Muscle layer of colon (tissue), 2 donors: ENCODE results near the gene TANGO2.

Source experiments
- H3K27ac ChIP-seq: one replicate; pipeline ENCODE4 v1.7.0; 2013; ENCODE audit warnings: low read depth, mild to moderate bottlenecking, low read length, moderate library complexity
- H3K27me3 ChIP-seq, 2 donors: one replicate each; pipeline ENCODE4 v1.7.0; 2013; ENCODE audit warnings: low read length in 2 of 2, mild to moderate bottlenecking in 2 of 2; ENCODE audit not compliant: insufficient read depth in 2 of 2, control insufficient read depth in 1 of 2
- H3K36me3 ChIP-seq: one replicate; pipeline ENCODE4 v1.7.0; 2013; ENCODE audit warnings: mild to moderate bottlenecking, low read length; ENCODE audit not compliant: insufficient read depth
- H3K4me1 ChIP-seq: one replicate; pipeline ENCODE4 v1.7.0; 2013; ENCODE audit warnings: mild to moderate bottlenecking, low read length; ENCODE audit not compliant: insufficient read depth
- H3K4me3 ChIP-seq, 2 donors: one replicate each; pipeline ENCODE4 v1.7.0; 2013; ENCODE audit warnings: low read length in 2 of 2, low read depth in 1 of 2, mild to moderate bottlenecking in 1 of 2, moderate library complexity in 1 of 2
- H3K9ac ChIP-seq: one replicate; pipeline ENCODE4 v1.7.0; 2013; ENCODE audit warnings: low read length
- H3K9me3 ChIP-seq: one replicate; pipeline ENCODE4 v1.7.0; 2013; ENCODE audit warnings: mild to moderate bottlenecking, low read length
- donor health status: abdominal sarcoma.
- donor health status: Adenocarcinoma of cecum.

TANGO2 gene

GRCh38 chr22:20036535-20037392 is 15.9 kb downstream of the TANGO2 start:
- Histone ChIP-seq H3K4me1 (peaks cover 12% of the 10 kb centered on the region), H3K27ac (no peak overlapping the region), H3K36me3 (peaks cover 11% of the 10 kb centered on the region), H3K4me3 (no peak overlapping the region), H3K9me3 (no peaks in the 10 kb centered on the region), H3K9ac (no peak overlapping the region), H3K27me3 (no peaks in the 10 kb centered on the region)

- Histone ChIP-seq H3K36me3 (peaks cover 11% of the 10 kb centered on the region), H3K27me3 (no peaks in the 10 kb centered on the region), H3K9ac (no peak overlapping the region), H3K9me3 (no peaks in the 10 kb centered on the region), H3K4me1 (peaks cover 12% of the 10 kb centered on the region), H3K4me3 (no peak overlapping the region), H3K27ac (no peak overlapping the region)
Observed at GRCh38 chr22:20037419-20037818, 16.5 kb downstream of the TANGO2 start.

- Histone ChIP-seq H3K9ac (no peak overlapping the region), H3K36me3 (peaks cover 11% of the 10 kb centered on the region), H3K4me1 (peaks cover under 1% of the 10 kb centered on the region), H3K4me3 (no peak overlapping the region), H3K27me3 (no peaks in the 10 kb centered on the region), H3K27ac (no peak overlapping the region), H3K9me3 (no peaks in the 10 kb centered on the region)
Observed at GRCh38 chr22:20038574-20038973, 17.7 kb downstream of the TANGO2 start.

GRCh38 chr22:20039683-20040325 is 18.9 kb downstream of the TANGO2 start:
- no peak overlapping the region for H3K9ac ChIP-seq
- H3K9me3 ChIP-seq = no peaks in the 10 kb centered on the region
- no peak overlapping the region for H3K27ac ChIP-seq
- H3K36me3 ChIP-seq = peaks cover 11% of the 10 kb centered on the region
- H3K4me3 ChIP-seq = no peak overlapping the region
- H3K4me1 ChIP-seq = no peaks in the 10 kb centered on the region
- H3K27me3 ChIP-seq = no peaks in the 10 kb centered on the region

- H3K36me3 ChIP-seq = peaks cover 12% of the 10 kb centered on the region
- H3K9ac ChIP-seq = no peak overlapping the region
- no peaks in the 10 kb centered on the region for H3K9me3 ChIP-seq
- no peak overlapping the region for H3K4me3 ChIP-seq
- no peaks in the 10 kb centered on the region for H3K27me3 ChIP-seq
- no peaks in the 10 kb centered on the region for H3K4me1 ChIP-seq
- H3K27ac ChIP-seq = no peak overlapping the region
Observed at GRCh38 chr22:20040327-20041200, 19.7 kb downstream of the TANGO2 start.

GRCh38 chr22:20043057-20043996 is 22.4 kb downstream of the TANGO2 start:
- Histone ChIP-seq H3K27me3 (no peaks in the 10 kb centered on the region), H3K9me3 (no peaks in the 10 kb centered on the region), H3K27ac (no peak overlapping the region), H3K36me3 (peaks cover 10% of the 10 kb centered on the region), H3K4me1 (no peaks in the 10 kb centered on the region), H3K9ac (no peak overlapping the region), H3K4me3 (no peak overlapping the region)

GRCh38 chr22:20043997-20044342 is 23.1 kb downstream of the TANGO2 start:
- H3K36me3 ChIP-seq = peaks cover 11% of the 10 kb centered on the region
- H3K27ac ChIP-seq = no peak overlapping the region
- H3K9me3 ChIP-seq = no peaks in the 10 kb centered on the region
- no peak overlapping the region for H3K9ac ChIP-seq
- H3K27me3 ChIP-seq = no peaks in the 10 kb centered on the region
- H3K4me3 ChIP-seq = no peak overlapping the region
- H3K4me1 ChIP-seq = no peaks in the 10 kb centered on the region

- H3K4me3 ChIP-seq = no peak overlapping the region
- no peaks in the 10 kb centered on the region for H3K27me3 ChIP-seq
- peaks cover 11% of the 10 kb centered on the region for H3K36me3 ChIP-seq
- no peak overlapping the region for H3K9ac ChIP-seq
- no peaks in the 10 kb centered on the region for H3K9me3 ChIP-seq
- H3K4me1 ChIP-seq = no peaks in the 10 kb centered on the region
- H3K27ac ChIP-seq = no peak overlapping the region
Observed at GRCh38 chr22:20044495-20045151, 23.7 kb downstream of the TANGO2 start.

- Histone ChIP-seq H3K9ac (no peak overlapping the region), H3K9me3 (no peaks in the 10 kb centered on the region), H3K4me3 (no peak overlapping the region), H3K27me3 (no peaks in the 10 kb centered on the region), H3K36me3 (peaks cover 11% of the 10 kb centered on the region), H3K4me1 (no peaks in the 10 kb centered on the region), H3K27ac (no peak overlapping the region)
Observed at GRCh38 chr22:20046730-20047129, 25.8 kb downstream of the TANGO2 start.

GRCh38 chr22:20051927-20052308 is 31.0 kb downstream of the TANGO2 start:
- H3K4me1 ChIP-seq = no peaks in the 10 kb centered on the region
- no peak overlapping the region for H3K4me3 ChIP-seq
- H3K9me3 ChIP-seq = no peaks in the 10 kb centered on the region
- no peak overlapping the region for H3K9ac ChIP-seq
- H3K27me3 ChIP-seq = no peaks in the 10 kb centered on the region
- H3K27ac ChIP-seq = no peak overlapping the region
- H3K36me3 ChIP-seq = peaks cover 35% of the 10 kb centered on the region
